ENCODE results near the gene SEMA5A. TPM values are rescaled to one million over a fixed set of nuclear protein-coding genes. Genes with fewer than 3 reads are reported as not detected.

Gene SEMA5A
- total RNA-seq, 1 donor from 2014 or later: 31.1 TPM

DNA sequence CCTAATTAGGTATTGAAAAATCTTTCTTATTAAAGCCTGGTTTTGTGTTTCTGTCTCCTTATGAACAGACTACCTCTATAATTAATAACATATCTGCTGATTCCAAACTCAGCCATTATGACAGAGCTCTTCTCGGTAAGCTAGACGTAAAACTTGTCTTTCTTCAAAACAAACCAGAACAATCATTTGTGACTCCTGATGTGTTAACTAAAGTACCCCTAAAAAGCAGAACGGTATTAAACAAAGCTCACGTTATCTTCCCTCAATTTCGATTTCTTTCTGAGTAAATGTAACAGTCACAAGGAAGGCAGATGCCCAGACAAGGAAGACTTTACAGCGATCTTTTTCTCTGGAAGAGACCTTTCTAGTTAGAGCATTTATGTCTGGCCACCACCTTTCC, 1.8 kb downstream of the SEMA5A start:
- no peak for DNase-seq (ENCODE audit: low spot score)
- TF ChIP-seq, protein P1, sequence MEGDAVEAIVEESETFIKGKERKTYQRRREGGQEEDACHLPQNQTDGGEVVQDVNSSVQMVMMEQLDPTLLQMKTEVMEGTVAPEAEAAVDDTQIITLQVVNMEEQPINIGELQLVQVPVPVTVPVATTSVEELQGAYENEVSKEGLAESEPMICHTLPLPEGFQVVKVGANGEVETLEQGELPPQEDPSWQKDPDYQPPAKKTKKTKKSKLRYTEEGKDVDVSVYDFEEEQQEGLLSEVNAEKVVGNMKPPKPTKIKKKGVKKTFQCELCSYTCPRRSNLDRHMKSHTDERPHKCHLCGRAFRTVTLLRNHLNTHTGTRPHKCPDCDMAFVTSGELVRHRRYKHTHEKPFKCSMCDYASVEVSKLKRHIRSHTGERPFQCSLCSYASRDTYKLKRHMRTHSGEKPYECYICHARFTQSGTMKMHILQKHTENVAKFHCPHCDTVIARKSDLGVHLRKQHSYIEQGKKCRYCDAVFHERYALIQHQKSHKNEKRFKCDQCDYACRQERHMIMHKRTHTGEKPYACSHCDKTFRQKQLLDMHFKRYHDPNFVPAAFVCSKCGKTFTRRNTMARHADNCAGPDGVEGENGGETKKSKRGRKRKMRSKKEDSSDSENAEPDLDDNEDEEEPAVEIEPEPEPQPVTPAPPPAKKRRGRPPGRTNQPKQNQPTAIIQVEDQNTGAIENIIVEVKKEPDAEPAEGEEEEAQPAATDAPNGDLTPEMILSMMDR (IDR thresholded peaks at IDR 0.05; ENCODE audit: unreplicated experiment): no peak
- Mint-ChIP-seq H3K36me3 (ENCODE audit: low read depth, unreplicated experiment) (peaks cover 7% of the 10 kb centered on the region), H3K27ac (ENCODE audit: unreplicated experiment) (no peak overlapping the region), H3K4me3 (ENCODE audit: unreplicated experiment) (peak overlapping the region; percentile 92), H3K9me3 (ENCODE audit: unreplicated experiment) (no peaks in the 10 kb centered on the region), H3K27me3 (ENCODE audit: unreplicated experiment) (peaks cover 8% of the 10 kb centered on the region), H3K4me1 (ENCODE audit: unreplicated experiment) (peaks cover 13% of the 10 kb centered on the region)

DNA sequence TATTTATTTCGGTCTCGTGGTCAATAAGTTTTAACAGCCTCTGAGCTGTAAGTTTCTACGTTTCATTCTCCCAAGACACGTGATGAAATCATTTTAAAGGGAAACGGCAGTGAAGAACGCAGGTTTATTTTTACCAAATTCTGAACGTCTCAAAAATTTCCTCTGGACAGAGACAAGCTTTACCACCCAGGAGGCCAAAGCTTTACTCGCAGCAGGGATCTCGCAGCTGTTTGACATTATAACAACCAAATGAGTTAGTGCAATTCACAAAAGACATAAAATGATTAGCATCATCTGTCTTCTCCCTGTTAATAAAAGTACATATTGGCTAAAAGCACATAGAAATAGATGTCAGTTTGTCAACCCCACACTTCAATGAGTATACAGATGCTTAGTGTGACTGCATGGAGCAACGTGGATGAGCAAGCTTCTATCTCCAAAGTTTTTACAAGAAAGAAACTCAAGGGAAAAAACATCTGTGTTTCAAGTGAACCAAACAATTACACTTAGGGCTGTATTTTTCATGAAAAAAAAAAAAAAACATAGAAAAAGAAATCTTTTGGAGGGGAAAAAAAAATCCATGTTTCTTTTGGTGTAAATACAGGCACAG, 2.5 kb downstream of the SEMA5A start:
- no peaks in the 10 kb centered on the region for H3K9me3 Mint-ChIP-seq (ENCODE audit: unreplicated experiment)
- DNase-seq (ENCODE audit: low spot score): no peak
- peaks cover 13% of the 10 kb centered on the region for H3K4me1 Mint-ChIP-seq (ENCODE audit: unreplicated experiment)
- TF ChIP-seq, protein P1 (IDR thresholded peaks at IDR 0.05; ENCODE audit: unreplicated experiment): no peak
- peaks cover 8% of the 10 kb centered on the region for H3K27me3 Mint-ChIP-seq (ENCODE audit: unreplicated experiment)
- peaks cover 7% of the 10 kb centered on the region for H3K36me3 Mint-ChIP-seq (ENCODE audit: low read depth, unreplicated experiment)
- no peak overlapping the region for H3K27ac Mint-ChIP-seq (ENCODE audit: unreplicated experiment)
- peak overlapping the region; percentile 68 for H3K4me3 Mint-ChIP-seq (ENCODE audit: unreplicated experiment)

DNA sequence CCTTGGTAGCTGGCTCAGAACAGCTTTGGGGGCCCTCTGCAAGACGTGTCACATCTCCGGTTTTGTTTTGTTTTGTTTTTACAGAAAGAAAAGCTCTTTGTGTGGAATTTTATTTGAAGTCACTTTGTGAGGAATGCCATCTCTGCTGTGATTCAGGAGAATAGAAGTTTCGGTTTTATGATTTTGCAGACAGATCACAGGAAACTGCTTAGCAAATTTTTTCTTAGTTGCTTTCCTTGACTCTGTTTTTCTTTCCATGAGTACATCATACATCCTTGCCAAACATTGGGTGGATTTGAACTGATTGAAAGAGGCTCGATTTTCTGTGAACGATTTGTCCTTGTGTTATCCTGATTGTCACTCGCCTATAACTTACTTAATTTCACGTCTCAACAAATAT, 5.1 kb downstream of the SEMA5A start:
- TF ChIP-seq, protein P1 (IDR thresholded peaks at IDR 0.05; ENCODE audit: unreplicated experiment): no peak
- peaks cover 5% of the 10 kb centered on the region for H3K27me3 Mint-ChIP-seq (ENCODE audit: unreplicated experiment)
- DNase-seq (ENCODE audit: low spot score): no peak
- no peak overlapping the region for H3K4me3 Mint-ChIP-seq (ENCODE audit: unreplicated experiment)
- H3K36me3 Mint-ChIP-seq (ENCODE audit: low read depth, unreplicated experiment): peaks cover 4% of the 10 kb centered on the region
- peaks cover 7% of the 10 kb centered on the region for H3K4me1 Mint-ChIP-seq (ENCODE audit: unreplicated experiment)
- H3K27ac Mint-ChIP-seq (ENCODE audit: unreplicated experiment): no peak overlapping the region
- H3K9me3 Mint-ChIP-seq (ENCODE audit: unreplicated experiment): no peaks in the 10 kb centered on the region

DNA sequence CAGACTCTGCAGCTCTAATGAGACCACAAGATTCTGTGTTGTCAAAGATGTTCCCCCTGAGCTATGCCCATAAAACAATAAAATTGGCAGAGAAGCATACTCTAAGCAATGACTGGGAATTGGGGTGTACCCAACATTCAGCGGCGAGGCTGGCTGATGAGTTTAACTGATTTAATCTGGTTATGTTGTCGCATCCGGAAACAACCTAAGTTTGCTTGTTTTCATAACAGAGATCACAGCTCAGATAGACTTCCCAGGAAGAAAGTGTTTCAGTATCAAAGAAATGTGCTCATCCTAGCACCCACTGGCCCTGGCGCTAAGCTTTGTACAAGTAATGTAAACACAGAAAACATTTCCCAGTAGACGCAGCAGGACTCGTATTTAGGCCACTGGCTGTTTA, 7.4 kb downstream of the SEMA5A start:
- Mint-ChIP-seq H3K36me3 (ENCODE audit: low read depth, unreplicated experiment) (no peaks in the 10 kb centered on the region), H3K4me1 (ENCODE audit: unreplicated experiment) (peaks cover 3% of the 10 kb centered on the region), H3K4me3 (ENCODE audit: unreplicated experiment) (no peak overlapping the region), H3K9me3 (ENCODE audit: unreplicated experiment) (no peaks in the 10 kb centered on the region), H3K27me3 (ENCODE audit: unreplicated experiment) (peaks cover 2% of the 10 kb centered on the region), H3K27ac (ENCODE audit: unreplicated experiment) (no peak overlapping the region)
- DNase-seq (ENCODE audit: low spot score): no peak
- TF ChIP-seq, protein P1 (IDR thresholded peaks at IDR 0.05; ENCODE audit: unreplicated experiment): no peak

DNA sequence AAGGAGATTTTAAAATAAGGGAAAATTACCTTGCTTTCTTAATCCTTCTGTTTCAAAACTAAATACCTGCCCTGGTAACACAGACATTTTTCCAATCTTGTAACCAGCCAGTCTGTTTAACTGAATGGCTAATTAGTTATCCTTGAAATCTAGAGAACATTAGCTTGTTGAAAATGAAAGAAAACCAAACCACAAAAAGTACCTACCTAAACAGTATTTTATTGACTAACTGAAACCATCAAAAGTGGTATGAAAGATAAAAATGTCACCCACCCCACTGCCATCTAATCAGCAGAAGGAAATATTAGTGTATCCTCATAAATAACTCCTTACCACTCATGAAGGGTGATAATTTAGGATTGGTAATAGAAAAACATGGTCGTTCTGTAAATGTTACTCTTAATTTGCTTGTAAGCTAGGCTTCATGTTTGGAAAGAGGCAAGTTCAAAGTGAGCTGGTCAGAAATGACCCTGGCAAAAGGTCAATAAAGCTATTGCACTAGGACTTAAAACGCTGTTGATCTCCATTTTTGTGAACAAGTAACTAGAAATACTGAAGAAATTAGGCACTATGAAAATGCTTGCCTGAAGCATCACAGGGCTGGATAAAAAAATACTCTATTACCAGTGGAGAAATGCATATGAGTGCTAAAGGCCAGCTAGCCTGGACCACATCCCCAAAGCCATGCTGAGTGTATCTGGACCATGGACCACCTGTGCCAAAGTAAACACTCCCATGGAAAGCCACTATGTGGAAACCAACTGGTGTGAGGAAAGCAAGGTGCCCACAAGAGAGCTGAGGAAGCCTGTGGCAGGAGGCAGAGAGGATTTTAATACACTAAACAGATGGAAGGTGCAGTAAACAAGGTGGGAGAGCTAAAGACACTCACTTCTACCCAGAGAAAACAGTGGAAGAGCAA, 8.4 kb downstream of the SEMA5A start:
- Mint-ChIP-seq H3K9me3 (ENCODE audit: unreplicated experiment) (no peaks in the 10 kb centered on the region), H3K36me3 (ENCODE audit: low read depth, unreplicated experiment) (no peaks in the 10 kb centered on the region), H3K27me3 (ENCODE audit: unreplicated experiment) (peaks cover 2% of the 10 kb centered on the region), H3K4me1 (ENCODE audit: unreplicated experiment) (peaks cover 3% of the 10 kb centered on the region), H3K27ac (ENCODE audit: unreplicated experiment) (no peak overlapping the region), H3K4me3 (ENCODE audit: unreplicated experiment) (no peak overlapping the region)
- DNase-seq (ENCODE audit: low spot score): no peak
- TF ChIP-seq, protein P1 (IDR thresholded peaks at IDR 0.05; ENCODE audit: unreplicated experiment): no peak
